K562 (cell line): ENCODE data around the gene SACM1L. TPM values are rescaled to one million over a fixed set of nuclear protein-coding genes. Genes with fewer than 3 reads are reported as not detected.

Source experiments
- ATAC-seq: fragments of 200-7000 bp; cut with Tn5 transposase; 3 replicates; pipeline ENCODE4 v1.9.1; 2020; ENCODE audit warnings: moderate library complexity
- BruUV-seq: library from RNA; stranded (reverse); fragments of 400-500 nt; replicated peaks from 2 replicates; lab custom pipeline; 2021; lab: Mats Ljungman, UMichigan
- CTCF ChIA-PET: fragments of 300-600 bp; formaldehyde crosslinking; extraction: SDS; loops from one replicate; lab custom pipeline; 2021; ENCODE audit warnings: low intra/inter-chr PET ratio; lab: Yijun Ruan, JAX
- POLR2A ChIA-PET: fragments of 300-600, 350-650 bp; sonication (Branson Sonifier 250); formaldehyde crosslinking; extraction: SDS; loops from one replicate; lab custom pipeline; 2021; ENCODE audit warnings: antibody characterized with exemption, inconsistent platforms; lab: Yijun Ruan, JAX
- DNase-seq, 4 experiments: peaks; one replicate each; pipeline versions ENCODE4 v3.0.0 to v3.0.0-alpha.2; 2011 to 2018; ENCODE audit warnings: low spot score in 3 of 4, mixed read lengths in 3 of 4; ENCODE audit errors: extremely low read depth in 1 of 4
- FAIRE-seq: peaks from 2 replicates; lab custom pipeline; 2011; peaks lifted over from hg19 to GRCh38; lab: Jason Lieb, UNC
- H2AFZ ChIP-seq: 2 replicates; pipeline ENCODE4 v1.6.0; 2011; ENCODE audit warnings: low read depth, low read length, control low read depth, inconsistent platforms
- H3K27ac ChIP-seq: fragments of 200-600 bp; 3 replicates; pipeline ENCODE4 v1.8.0; 2011; ENCODE audit warnings: low read depth, mild to moderate bottlenecking, control low read depth, inconsistent platforms, low read length, moderate library complexity, mixed read lengths; ENCODE audit errors: extremely low read depth
- H3K27me3 ChIP-seq, 2 experiments: fragments of 300-600 bp in 1 of 2; 2 replicates in 1 of 2; 3 replicates in 1 of 2; pipeline versions ENCODE4 v1.6.0 to v1.8.0; 2011; ENCODE audit warnings: inconsistent platforms in 2 of 2, low read length in 2 of 2, mild to moderate bottlenecking in 1 of 2, mixed read lengths in 1 of 2, moderate library complexity in 1 of 2; ENCODE audit not compliant: control insufficient read depth in 2 of 2, insufficient read depth in 2 of 2
- H3K36me3 ChIP-seq: fragments of 300-600 bp; 3 replicates; pipeline ENCODE4 v1.8.0; 2011; ENCODE audit warnings: mild to moderate bottlenecking, low read length, inconsistent platforms; ENCODE audit not compliant: control insufficient read depth, insufficient read depth
- H3K4me1 ChIP-seq, 2 experiments: fragments of 200-600 bp in 1 of 2; replicated peaks in 1 of 2; 2 replicates in 1 of 2; 3 replicates in 1 of 2; pipeline versions ENCODE4 v1.5.1 to v1.8.0; 2011; ENCODE audit warnings: inconsistent platforms in 2 of 2, low read length in 2 of 2, mild to moderate bottlenecking in 1 of 2, mixed read lengths in 1 of 2, moderate library complexity in 1 of 2; ENCODE audit not compliant: control insufficient read depth in 2 of 2, insufficient read depth in 2 of 2
- H3K4me2 ChIP-seq: 2 replicates; pipeline ENCODE4 v1.6.1; 2011; ENCODE audit warnings: low read length, control low read depth, inconsistent platforms, mixed read lengths; ENCODE audit not compliant: insufficient read depth
- H3K4me3 ChIP-seq: fragments of 200-600 bp; sonication (generic), shearing (Covaris generic); 2 replicates; pipeline ENCODE4 v1.5.1; 2016; ENCODE audit warnings: control low read depth, inconsistent platforms
- H3K79me2 ChIP-seq: fragments of 200-600 bp; 3 replicates; pipeline ENCODE4 v1.8.0; 2011; ENCODE audit warnings: low read length, inconsistent platforms; ENCODE audit not compliant: control insufficient read depth, insufficient read depth
- H3K9ac ChIP-seq, 2 experiments: 2 replicates each; pipeline versions ENCODE4 v1.6.0 to v1.6.1; 2011; ENCODE audit warnings: low read depth in 2 of 2, low read length in 2 of 2, control low read depth in 1 of 2, inconsistent platforms in 1 of 2, mild to moderate bottlenecking in 1 of 2, mixed read lengths in 1 of 2; ENCODE audit not compliant: insufficient read depth in 1 of 2
- H3K9me1 ChIP-seq: one replicate; pipeline ENCODE4 v1.6.0; 2011; ENCODE audit warnings: inconsistent platforms, mild to moderate bottlenecking, low read length, moderate library complexity; ENCODE audit not compliant: control insufficient read depth, insufficient read depth
- H3K9me3 ChIP-seq: replicated peaks from 2 replicates; pipeline ENCODE4 v1.5.1; 2011; ENCODE audit warnings: low read depth, low read length, inconsistent platforms; ENCODE audit not compliant: control insufficient read depth, insufficient read depth
- H4K20me1 ChIP-seq: replicated peaks from 2 replicates; pipeline ENCODE4 v1.6.1; 2011; ENCODE audit warnings: low read length, inconsistent platforms, mixed read lengths; ENCODE audit not compliant: control insufficient read depth, insufficient read depth
- ATF7 ChIP-seq: fragments of 450-650 bp; IDR thresholded peaks from 2 replicates; pipeline ENCODE4 v1.7.1; 2014; ENCODE audit warnings: mild to moderate bottlenecking, moderate library complexity
- CEBPG ChIP-seq, 3 experiments: fragments of 200-800 bp in 1 of 3; sonication (Bioruptor generic) in 1 of 3; sonication (generic) in 1 of 3; formaldehyde crosslinking in 1 of 3; IDR thresholded peaks in 2 of 3; conservative IDR thresholded peaks in 1 of 3; 2 replicates each; pipeline versions ENCODE4 v1.6.1 to v1.8.0; 2016 to 2022; ENCODE audit warnings: missing compliant biosample characterization in 2 of 3, missing genetic modification characterization in 2 of 3, mild to moderate bottlenecking in 1 of 3, missing genetic modification reagents in 1 of 3
- ZNF134 ChIP-seq: fragments of 250-450 bp; sonication (Bioruptor Pico); conservative IDR thresholded peaks from 2 replicates; pipeline ENCODE4 v1.4.0; 2020
- ZNF354B ChIP-seq: fragments of 250-450 bp; sonication (Bioruptor Pico); IDR thresholded peaks from 2 replicates; pipeline ENCODE4 v1.4.0; 2020
- ZNF764 ChIP-seq: fragments of 250-450 bp; sonication (Bioruptor Pico); IDR thresholded peaks from 2 replicates; pipeline ENCODE4 v1.4.0; 2020; ENCODE audit warnings: low read depth, mild to moderate bottlenecking, moderate library complexity
- WGBS: fragments of 100-300 bp; shearing (Covaris generic); methylation state at CpG from one replicate; pipeline ENCODE4 v1.1.6; 2016; ENCODE audit warnings: low coverage, mixed read lengths; ENCODE audit not compliant: insufficient coverage; ENCODE audit errors: missing lambda C conversion rate; 5-methylcytosine and 5-hydroxymethylcytosine counted together
- in situ Hi-C: fragments of 300-500 bp; cut with MboI; formaldehyde crosslinking; loops from 4 replicates; pipeline ENCODE4 v1.15.0; 2018; ENCODE audit warnings: inconsistent platforms, mixed read lengths
- intact Hi-C: fragments of 100-400 bp; cut with micrococcal nuclease; formaldehyde crosslinking; loops from 2 replicates; pipeline ENCODE4 v1.14.2; 2022
- polyA plus RNA-seq, 8 experiments: library from polyadenylated mRNA; depleted of rRNA in 4 of 8; stranded (reverse) in 5 of 8; unstranded in 3 of 8; fragments of >200 nt; fragmentation: Nextera tagmentation in 2 of 8; fragmentation: Illumina TruSeq in 1 of 8; extraction: Ambion mirVana in 2 of 8; extraction: Trizol in 1 of 8; gene quantifications; 2 replicates each; pipeline versions ENCODE4 v1.2.1 to v1.2.3, GENCODE V29; 2011 to 2014; ENCODE audit warnings: inconsistent platforms in 1 of 8, missing spikeins in 1 of 8
- total RNA-seq, 7 experiments: library from RNA; depleted of rRNA in 6 of 7; stranded (reverse); fragments of >200 nt in 6 of 7; fragmentation: Illumina TruSeq in 2 of 7; extraction: Trizol in 2 of 7; gene quantifications; 2 replicates each; pipeline versions ENCODE4 v1.2.1 to v1.2.3, GENCODE V29; 2011 to 2021; ENCODE audit warnings: low replicate concordance in 1 of 7
- TF ChIP-seq, protein P1 (sequence below): IDR thresholded peaks from 3 replicates; pipeline ENCODE4 v1.6.1; 2011; ENCODE audit warnings: borderline replicate concordance, mild to moderate bottlenecking, moderate library complexity; ENCODE audit not compliant: insufficient read length; ENCODE audit errors: extremely low read depth
- TF ChIP-seq, protein P2 (sequence below), 2 experiments: fragments of 450-650 bp; IDR thresholded peaks; 2 replicates each; pipeline ENCODE4 v1.6.1; 2018; ENCODE audit warnings: mild to moderate bottlenecking in 2 of 2, low read depth in 1 of 2; ENCODE audit not compliant: partially characterized antibody in 2 of 2

Gene SACM1L
- total and polyA plus RNA-seq, 9 of the 15 experiments (the other 6 are each of a cell fraction or from before 2014, with no cell fraction given): 25.7 to 67.2 (median 40.3) TPM

DNA sequence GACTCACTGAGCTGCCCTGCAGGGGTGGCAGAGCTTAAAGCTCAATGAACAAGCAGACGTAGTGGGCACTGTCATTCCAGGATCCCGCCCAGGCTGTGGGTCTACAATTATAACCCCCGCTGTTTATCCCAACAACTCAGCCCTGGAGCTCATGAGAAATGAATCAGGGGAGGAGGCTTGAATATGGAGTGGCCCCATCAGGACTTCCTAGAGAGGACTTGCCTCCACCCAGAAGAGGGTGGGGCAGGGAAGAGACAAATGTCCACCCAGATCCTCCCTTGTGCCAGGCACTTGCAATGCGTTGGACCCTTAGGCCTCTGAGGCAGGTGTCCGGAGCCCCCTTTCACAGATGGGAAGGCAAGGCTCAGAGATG lies 74.1 kb downstream of the SACM1L start:
- no peak for ATAC-seq
- in situ Hi-C loops: no loop called here
- ChIA-PET POLR2A (interaction anchor here (0.6 to 2.0 kb wide), 3 partner anchors 86 to 148 kb away, joined by 3 to 4 read pairs (median 4); no protein-coding TSS in a partner anchor), CTCF (interaction anchor here (0.5 to 1.0 kb wide), 2 partner anchors 163 to 166 kb away, joined by 3 to 6 read pairs; no protein-coding TSS in a partner anchor)
- Histone ChIP-seq H3K27me3 (peaks cover 25 to 65% of the 10 kb centered on the region in 2 experiments), H3K4me1 (peaks cover 0 to 8% of the 10 kb centered on the region in 2 experiments; a peak in 2 of 5 replicates), H3K9me3 (no peaks in the 10 kb centered on the region), H2AFZ (no peak overlapping the region), H3K27ac (no peak overlapping the region), H3K4me3 (no peak overlapping the region), H3K9me1 (no peaks in the 10 kb centered on the region), H3K36me3 (no peaks in the 10 kb centered on the region), H3K9ac (no peak overlapping the region), H3K79me2 (no peaks in the 10 kb centered on the region), H3K4me2 (no peak overlapping the region), H4K20me1 (no peaks in the 10 kb centered on the region)
- no peak for TF ChIP-seq ZNF354B (CRISPR knock-in tag)
- TF ChIP-seq ZNF134 (CRISPR knock-in tag): no peak
- no peak for TF ChIP-seq CEBPG (CRISPR knock-in tag; IDR thresholded peaks at IDR 0.05)
- TF ChIP-seq CEBPG (tag; conservative IDR thresholded peaks at IDR 0.05 in 1 of 2, IDR thresholded peaks at IDR 0.05 in 1 of 2): no peak
- TF ChIP-seq, protein P1, sequence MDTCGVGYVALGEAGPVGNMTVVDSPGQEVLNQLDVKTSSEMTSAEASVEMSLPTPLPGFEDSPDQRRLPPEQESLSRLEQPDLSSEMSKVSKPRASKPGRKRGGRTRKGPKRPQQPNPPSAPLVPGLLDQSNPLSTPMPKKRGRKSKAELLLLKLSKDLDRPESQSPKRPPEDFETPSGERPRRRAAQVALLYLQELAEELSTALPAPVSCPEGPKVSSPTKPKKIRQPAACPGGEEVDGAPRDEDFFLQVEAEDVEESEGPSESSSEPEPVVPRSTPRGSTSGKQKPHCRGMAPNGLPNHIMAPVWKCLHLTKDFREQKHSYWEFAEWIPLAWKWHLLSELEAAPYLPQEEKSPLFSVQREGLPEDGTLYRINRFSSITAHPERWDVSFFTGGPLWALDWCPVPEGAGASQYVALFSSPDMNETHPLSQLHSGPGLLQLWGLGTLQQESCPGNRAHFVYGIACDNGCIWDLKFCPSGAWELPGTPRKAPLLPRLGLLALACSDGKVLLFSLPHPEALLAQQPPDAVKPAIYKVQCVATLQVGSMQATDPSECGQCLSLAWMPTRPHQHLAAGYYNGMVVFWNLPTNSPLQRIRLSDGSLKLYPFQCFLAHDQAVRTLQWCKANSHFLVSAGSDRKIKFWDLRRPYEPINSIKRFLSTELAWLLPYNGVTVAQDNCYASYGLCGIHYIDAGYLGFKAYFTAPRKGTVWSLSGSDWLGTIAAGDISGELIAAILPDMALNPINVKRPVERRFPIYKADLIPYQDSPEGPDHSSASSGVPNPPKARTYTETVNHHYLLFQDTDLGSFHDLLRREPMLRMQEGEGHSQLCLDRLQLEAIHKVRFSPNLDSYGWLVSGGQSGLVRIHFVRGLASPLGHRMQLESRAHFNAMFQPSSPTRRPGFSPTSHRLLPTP: no peak
- no peak for TF ChIP-seq ZNF764 (CRISPR knock-in tag)
- TF ChIP-seq ATF7: no peak
- TF ChIP-seq, protein P2, sequence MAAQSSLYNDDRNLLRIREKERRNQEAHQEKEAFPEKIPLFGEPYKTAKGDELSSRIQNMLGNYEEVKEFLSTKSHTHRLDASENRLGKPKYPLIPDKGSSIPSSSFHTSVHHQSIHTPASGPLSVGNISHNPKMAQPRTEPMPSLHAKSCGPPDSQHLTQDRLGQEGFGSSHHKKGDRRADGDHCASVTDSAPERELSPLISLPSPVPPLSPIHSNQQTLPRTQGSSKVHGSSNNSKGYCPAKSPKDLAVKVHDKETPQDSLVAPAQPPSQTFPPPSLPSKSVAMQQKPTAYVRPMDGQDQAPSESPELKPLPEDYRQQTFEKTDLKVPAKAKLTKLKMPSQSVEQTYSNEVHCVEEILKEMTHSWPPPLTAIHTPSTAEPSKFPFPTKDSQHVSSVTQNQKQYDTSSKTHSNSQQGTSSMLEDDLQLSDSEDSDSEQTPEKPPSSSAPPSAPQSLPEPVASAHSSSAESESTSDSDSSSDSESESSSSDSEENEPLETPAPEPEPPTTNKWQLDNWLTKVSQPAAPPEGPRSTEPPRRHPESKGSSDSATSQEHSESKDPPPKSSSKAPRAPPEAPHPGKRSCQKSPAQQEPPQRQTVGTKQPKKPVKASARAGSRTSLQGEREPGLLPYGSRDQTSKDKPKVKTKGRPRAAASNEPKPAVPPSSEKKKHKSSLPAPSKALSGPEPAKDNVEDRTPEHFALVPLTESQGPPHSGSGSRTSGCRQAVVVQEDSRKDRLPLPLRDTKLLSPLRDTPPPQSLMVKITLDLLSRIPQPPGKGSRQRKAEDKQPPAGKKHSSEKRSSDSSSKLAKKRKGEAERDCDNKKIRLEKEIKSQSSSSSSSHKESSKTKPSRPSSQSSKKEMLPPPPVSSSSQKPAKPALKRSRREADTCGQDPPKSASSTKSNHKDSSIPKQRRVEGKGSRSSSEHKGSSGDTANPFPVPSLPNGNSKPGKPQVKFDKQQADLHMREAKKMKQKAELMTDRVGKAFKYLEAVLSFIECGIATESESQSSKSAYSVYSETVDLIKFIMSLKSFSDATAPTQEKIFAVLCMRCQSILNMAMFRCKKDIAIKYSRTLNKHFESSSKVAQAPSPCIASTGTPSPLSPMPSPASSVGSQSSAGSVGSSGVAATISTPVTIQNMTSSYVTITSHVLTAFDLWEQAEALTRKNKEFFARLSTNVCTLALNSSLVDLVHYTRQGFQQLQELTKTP (IDR thresholded peaks at IDR 0.05; ENCODE audit: low read depth in 1 of 2, partially characterized antibody in 2 of 2): no peak
- intact Hi-C loops: loop anchor here (5.0 to 10.0 kb wide), 2 partner anchors 69 to 248 kb away; no protein-coding TSS in a partner anchor
- BruUV-seq: no TSS peak
- no peak for DNase-seq
- WGBS: 13% methylated on average over 5 of the region's 5 CpGs
- FAIRE-seq: no peak
